Esophagus (tissue), 2 donors: ENCODE measurements around the gene PDZD2. TPM values are rescaled to one million over a fixed set of nuclear protein-coding genes. Genes with fewer than 3 reads are reported as not detected.

Source experiments
- H3K27ac ChIP-seq, 2 donors: one replicate each; pipeline ENCODE4 v1.5.1; 2013; ENCODE audit warnings: low read depth in 2 of 2, mild to moderate bottlenecking in 2 of 2, inconsistent platforms in 1 of 2, low read length in 1 of 2, moderate library complexity in 1 of 2
- H3K27me3 ChIP-seq, 2 donors: one replicate each; pipeline ENCODE4 v1.6.1; 2013; ENCODE audit warnings: low read length in 2 of 2, control low read depth in 1 of 2, mild to moderate bottlenecking in 1 of 2; ENCODE audit not compliant: insufficient read depth in 2 of 2, control insufficient read depth in 1 of 2
- H3K36me3 ChIP-seq, 2 donors: one replicate each; pipeline ENCODE4 v1.6.1; 2013; ENCODE audit warnings: low read length in 1 of 2; ENCODE audit not compliant: control insufficient read depth in 2 of 2, insufficient read depth in 2 of 2
- H3K4me1 ChIP-seq, 2 donors: one replicate each; pipeline ENCODE4 v1.6.1; 2013; ENCODE audit warnings: low read length in 1 of 2; ENCODE audit not compliant: control insufficient read depth in 2 of 2, insufficient read depth in 2 of 2
- H3K4me3 ChIP-seq, 2 donors: one replicate each; pipeline ENCODE4 v1.5.1; 2013; ENCODE audit warnings: low read length in 2 of 2, mild to moderate bottlenecking in 2 of 2, low read depth in 1 of 2, moderate library complexity in 1 of 2
- H3K9me3 ChIP-seq, 2 donors: one replicate each; pipeline ENCODE4 v1.6.1; 2013; ENCODE audit warnings: mild to moderate bottlenecking in 2 of 2, low read depth in 1 of 2, low read length in 1 of 2, moderate library complexity in 1 of 2; ENCODE audit not compliant: control insufficient read depth in 2 of 2, insufficient read depth in 1 of 2
- WGBS, 2 donors: extraction: QIAGEN DNeasy Blood & Tissue Kit; methylation state at CpG; one replicate each; pipeline ENCODE4 v1.1.7; 2013; 5-methylcytosine and 5-hydroxymethylcytosine counted together
- polyA plus RNA-seq, 2 donors: library from polyadenylated mRNA; stranded (reverse); fragments of 200-250 nt; gene quantifications; one replicate each; pipeline ENCODE4 v1.2.3, GENCODE V29; 2013
- donor health status: healthy with polysubstance abuse.
- donor health status: Bipolar disorder and iron deficiency.

The PDZD2 gene
- polyA plus RNA-seq, 2 donors, result 6.6 to 15.3 TPM

GRCh38 chr5:31859096-31859495 is 220.2 kb downstream of the PDZD2 start:
- Histone ChIP-seq H3K9me3 (peaks cover 3 to 9% of the 10 kb centered on the region in 2 donors), H3K27ac (no peak overlapping the region), H3K27me3 (no peaks in the 10 kb centered on the region), H3K4me3 (no peak overlapping the region), H3K36me3 (no peaks in the 10 kb centered on the region), H3K4me1 (peaks cover 0 to 1% of the 10 kb centered on the region in 2 donors)

GRCh38 chr5:31860278-31860677 is 221.3 kb downstream of the PDZD2 start:
- Histone ChIP-seq H3K9me3 (peaks cover 3 to 9% of the 10 kb centered on the region in 2 donors), H3K27me3 (no peaks in the 10 kb centered on the region), H3K4me3 (no peak overlapping the region), H3K27ac (no peak overlapping the region), H3K36me3 (no peaks in the 10 kb centered on the region), H3K4me1 (peaks cover 0 to 1% of the 10 kb centered on the region in 2 donors)
- WGBS, 2 donors, result 93 to 98% methylated on average over 4 of the region's 4 CpGs

- no peaks in the 10 kb centered on the region for H3K27me3 ChIP-seq
- H3K4me3 ChIP-seq, result no peak overlapping the region
- no peaks in the 10 kb centered on the region for H3K36me3 ChIP-seq
- no peak overlapping the region for H3K27ac ChIP-seq
- WGBS, 2 donors, result 73 to 78% methylated on average over 9 of the region's 9 CpGs
- peaks cover 3 to 9% of the 10 kb centered on the region in 2 donors for H3K9me3 ChIP-seq
- H3K4me1 ChIP-seq, result peaks cover 0 to 1% of the 10 kb centered on the region in 2 donors
Measured at GRCh38 chr5:31860726-31861433, 221.9 kb downstream of the PDZD2 start.

- no peaks in the 10 kb centered on the region for H3K27me3 ChIP-seq
- H3K4me3 ChIP-seq, result no peak overlapping the region
- WGBS, 2 donors, result 74 to 83% methylated on average over 3 of the region's 3 CpGs
- peaks cover 3 to 9% of the 10 kb centered on the region in 2 donors for H3K9me3 ChIP-seq
- H3K4me1 ChIP-seq, result peaks cover 0 to 1% of the 10 kb centered on the region in 2 donors
- no peak overlapping the region for H3K27ac ChIP-seq
- H3K36me3 ChIP-seq, result no peaks in the 10 kb centered on the region
Measured at GRCh38 chr5:31861601-31862000, 222.7 kb downstream of the PDZD2 start.

- Histone ChIP-seq H3K36me3 (no peaks in the 10 kb centered on the region), H3K27ac (no peak overlapping the region), H3K4me1 (no peaks in the 10 kb centered on the region), H3K4me3 (no peak overlapping the region), H3K9me3 (peaks cover 3 to 5% of the 10 kb centered on the region in 2 donors), H3K27me3 (no peaks in the 10 kb centered on the region)
- WGBS, 2 donors, result 51 to 54% methylated on average over 4 of the region's 4 CpGs
Measured at GRCh38 chr5:31863991-31864411, 225.1 kb downstream of the PDZD2 start.

GRCh38 chr5:31866166-31866565 is 227.2 kb downstream of the PDZD2 start:
- H3K27me3 ChIP-seq, result no peaks in the 10 kb centered on the region
- H3K9me3 ChIP-seq, result no peaks in the 10 kb centered on the region
- H3K27ac ChIP-seq, result no peak overlapping the region
- no peaks in the 10 kb centered on the region for H3K36me3 ChIP-seq
- WGBS, 2 donors, result 57 to 63% methylated on average over 10 of the region's 10 CpGs
- H3K4me3 ChIP-seq, result no peak overlapping the region
- no peaks in the 10 kb centered on the region for H3K4me1 ChIP-seq

- Histone ChIP-seq H3K27me3 (no peaks in the 10 kb centered on the region), H3K4me3 (no peak overlapping the region), H3K36me3 (no peaks in the 10 kb centered on the region), H3K27ac (no peak overlapping the region), H3K4me1 (no peaks in the 10 kb centered on the region), H3K9me3 (no peaks in the 10 kb centered on the region)
- 76 to 83% methylated on average over 4 of the region's 4 CpGs for WGBS, 2 donors
Measured at GRCh38 chr5:31867219-31867618, 228.3 kb downstream of the PDZD2 start.

GRCh38 chr5:31880449-31880848 is 241.5 kb downstream of the PDZD2 start:
- Histone ChIP-seq H3K27ac (no peak overlapping the region), H3K4me1 (no peaks in the 10 kb centered on the region), H3K27me3 (no peaks in the 10 kb centered on the region), H3K36me3 (no peaks in the 10 kb centered on the region), H3K4me3 (no peak overlapping the region), H3K9me3 (no peaks in the 10 kb centered on the region)
- whole genome bisulfite sequencing, 2 donors, result 88 to 90% methylated on average over 3 of the region's 3 CpGs

GRCh38 chr5:31884896-31885295 is 246.0 kb downstream of the PDZD2 start:
- Histone ChIP-seq H3K9me3 (no peaks in the 10 kb centered on the region), H3K27me3 (no peaks in the 10 kb centered on the region), H3K27ac (no peak overlapping the region), H3K36me3 (no peaks in the 10 kb centered on the region), H3K4me3 (no peak overlapping the region), H3K4me1 (peaks cover 0 to 5% of the 10 kb centered on the region in 2 donors)
- 54 to 59% methylated on average over 5 of the region's 5 CpGs for WGBS, 2 donors

GRCh38 chr5:31886206-31886605 is 247.3 kb downstream of the PDZD2 start:
- Histone ChIP-seq H3K36me3 (no peaks in the 10 kb centered on the region), H3K27me3 (no peaks in the 10 kb centered on the region), H3K9me3 (no peaks in the 10 kb centered on the region), H3K27ac (no peak overlapping the region), H3K4me1 (peaks cover 0 to 5% of the 10 kb centered on the region in 2 donors), H3K4me3 (no peak overlapping the region)
- 33 to 34% methylated on average over 4 of the region's 4 CpGs for WGBS, 2 donors
